Stimulated activated CD4-positive, alpha-beta T cell treated with anti-CD3 and anti-CD28 coated beads, Interleukin-12 subunit alpha, Interleukin-12 subunit beta, amount 100 ng/mL, for 4 hours (primary cell): ENCODE results near the gene INHA.

ENCODE experiments used
- DNase-seq: peaks from one replicate; pipeline ENCODE4 v3.0.0-alpha.2; 2020

Gene INHA

DNA sequence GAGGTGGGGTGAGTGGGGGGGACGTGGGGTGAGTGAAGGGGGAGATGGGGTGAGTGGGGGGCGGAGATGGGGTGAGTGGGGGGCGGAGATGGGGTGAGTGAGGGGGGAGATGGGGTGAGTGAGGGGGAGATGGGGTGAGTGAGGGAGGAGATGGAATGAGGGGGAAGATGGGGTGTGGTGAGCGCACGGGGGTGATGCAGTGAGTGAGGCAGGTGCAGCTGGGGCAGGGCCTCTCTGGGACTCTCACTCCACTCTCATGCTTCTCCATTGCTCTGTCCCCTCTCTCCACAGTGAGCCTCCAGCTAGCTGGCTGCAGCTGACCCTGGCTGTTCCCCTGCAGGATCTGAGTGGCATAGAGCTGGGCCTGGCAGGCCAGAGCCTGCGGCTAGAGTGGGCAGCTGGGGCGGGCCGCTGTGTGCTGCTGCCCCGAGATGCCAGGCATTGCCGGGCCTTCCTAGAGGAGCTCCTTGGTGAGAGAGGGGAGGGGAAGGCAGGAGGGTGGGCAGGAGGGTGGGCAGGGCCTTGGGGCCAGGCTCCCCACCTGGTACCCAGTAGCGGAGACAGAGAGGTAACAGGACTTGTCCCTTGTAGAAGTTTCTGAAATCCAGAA, 41.5 kb downstream of the INHA start:
- DNase-seq = no peak

DNA sequence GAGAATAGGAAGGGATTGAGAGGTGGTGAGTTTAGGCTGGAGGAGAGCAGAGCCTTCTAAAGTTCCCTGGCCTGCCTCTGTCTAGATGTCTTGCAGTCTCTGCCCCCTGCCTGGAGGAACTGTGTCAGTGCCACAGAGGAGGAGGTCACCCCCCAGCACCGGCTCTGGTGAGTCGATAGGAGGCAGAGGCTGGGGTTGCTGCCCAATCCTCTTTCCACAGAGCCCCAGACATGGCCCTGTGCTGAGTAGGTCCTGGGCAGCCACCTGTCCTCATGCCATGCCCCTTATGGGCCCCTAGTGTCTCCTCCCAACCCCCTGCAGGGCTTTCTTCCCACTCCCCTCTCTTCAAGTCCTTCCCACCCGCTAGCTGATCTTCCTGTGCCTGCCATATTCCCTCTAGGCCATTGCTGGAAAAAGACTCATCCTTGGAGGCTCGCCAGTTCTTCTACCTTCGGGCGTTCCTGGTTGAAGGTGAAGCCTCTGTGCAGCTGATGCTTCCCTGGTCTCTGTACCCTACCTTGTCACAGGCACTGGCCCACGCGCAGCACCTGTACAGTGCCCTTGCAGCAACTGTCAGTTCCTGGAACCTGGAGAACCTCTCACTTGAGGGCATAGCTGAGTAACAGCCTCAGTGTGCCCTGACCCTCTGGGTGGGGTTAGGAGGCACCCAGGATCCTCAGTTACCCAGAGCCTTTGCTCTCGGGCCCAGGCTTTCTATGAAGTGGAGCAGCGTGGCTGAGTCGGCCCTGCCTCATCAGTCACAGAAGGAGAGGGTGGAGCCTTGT, 42.2 kb downstream of the INHA start:
- no peak for DNase-seq

GRCh38 chr2:219615036-219615435, 42.9 kb downstream of the INHA start:
- DNase-seq = no peak

- DNase-seq = no peak
Observed at GRCh38 chr2:219615894-219616293, 43.8 kb downstream of the INHA start.

DNA sequence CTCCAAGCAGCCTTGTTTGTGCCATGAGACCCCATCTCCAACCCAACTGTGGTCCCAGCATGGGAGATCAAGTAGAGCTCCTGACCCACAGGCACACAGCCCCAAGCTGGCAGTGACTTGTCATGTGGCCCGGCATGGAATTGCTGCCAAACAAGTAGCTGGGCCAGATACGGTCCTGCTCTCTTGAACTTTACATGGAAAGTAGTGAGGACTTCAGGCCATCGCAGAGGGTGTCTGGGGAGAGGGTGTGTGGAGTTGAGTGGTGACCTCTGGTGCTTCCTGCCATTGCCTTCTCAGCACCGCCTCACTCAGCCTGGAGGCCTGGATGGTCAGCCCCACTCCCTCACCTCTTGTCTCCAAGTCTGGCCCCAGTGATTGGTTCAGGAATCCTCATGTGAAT, 44.4 kb downstream of the INHA start:
- DNase-seq = no peak

DNA sequence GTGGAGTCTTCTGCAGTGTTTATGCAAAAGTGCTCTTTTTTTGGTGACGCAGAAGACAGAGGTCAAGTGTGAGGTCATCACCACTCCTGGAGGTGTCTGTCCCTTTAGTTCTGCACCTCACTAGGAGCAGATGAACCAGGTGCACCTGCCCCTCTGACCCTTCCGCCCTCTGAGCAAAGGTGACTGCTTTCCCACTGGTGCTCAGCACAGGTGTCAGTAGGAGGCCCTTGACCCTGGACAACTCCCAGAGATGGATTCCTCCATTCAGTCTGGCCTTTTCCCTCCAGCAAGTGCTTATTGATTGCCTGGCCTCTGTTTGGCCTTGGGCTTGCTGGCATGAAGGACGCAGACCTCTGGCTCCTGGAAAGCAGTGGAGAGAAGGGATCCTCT, 46.6 kb downstream of the INHA start:
- no peak for DNase-seq

DNA sequence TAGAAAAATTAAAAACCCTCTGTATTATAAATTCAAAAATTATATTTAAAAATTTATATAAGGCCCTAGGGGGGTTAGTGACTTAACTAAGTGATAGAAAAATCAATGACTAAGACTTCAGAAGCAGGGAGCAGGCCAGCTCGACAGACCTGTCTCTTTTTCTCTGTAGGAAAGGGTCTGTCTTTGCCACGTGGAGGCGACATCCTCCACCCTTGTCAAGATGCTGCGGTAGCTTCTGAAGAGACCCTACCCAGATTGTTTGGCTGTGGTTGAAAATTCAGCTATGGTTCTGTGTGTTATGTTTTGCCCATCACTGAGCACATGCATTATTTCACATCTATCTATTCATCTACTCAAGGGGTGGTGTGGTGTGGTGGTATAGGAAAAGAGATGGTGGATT, 47.1 kb downstream of the INHA start:
- no peak for DNase-seq

DNA sequence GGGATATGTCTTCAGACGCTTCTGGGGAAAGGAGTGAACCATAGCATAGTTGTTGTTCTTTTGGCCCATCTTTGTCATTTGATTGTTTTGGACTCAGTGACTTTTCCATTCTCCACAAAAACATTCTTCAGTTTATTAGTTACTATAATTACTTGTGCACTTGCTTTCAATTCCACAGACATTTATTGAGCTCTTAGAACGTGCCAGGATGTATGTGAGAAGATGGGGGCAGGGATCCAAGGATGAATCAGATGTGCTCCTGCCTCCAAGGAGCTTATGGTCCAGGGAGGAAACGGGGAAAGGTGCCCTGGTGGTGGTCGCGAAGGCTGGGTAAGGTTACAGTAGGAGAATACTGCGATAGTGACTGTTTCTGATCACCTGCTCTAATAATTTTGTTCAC, 48.4 kb downstream of the INHA start:
- DNase-seq = no peak

- no peak for DNase-seq
Observed at GRCh38 chr2:219621935-219622334, 49.8 kb downstream of the INHA start.

DNA sequence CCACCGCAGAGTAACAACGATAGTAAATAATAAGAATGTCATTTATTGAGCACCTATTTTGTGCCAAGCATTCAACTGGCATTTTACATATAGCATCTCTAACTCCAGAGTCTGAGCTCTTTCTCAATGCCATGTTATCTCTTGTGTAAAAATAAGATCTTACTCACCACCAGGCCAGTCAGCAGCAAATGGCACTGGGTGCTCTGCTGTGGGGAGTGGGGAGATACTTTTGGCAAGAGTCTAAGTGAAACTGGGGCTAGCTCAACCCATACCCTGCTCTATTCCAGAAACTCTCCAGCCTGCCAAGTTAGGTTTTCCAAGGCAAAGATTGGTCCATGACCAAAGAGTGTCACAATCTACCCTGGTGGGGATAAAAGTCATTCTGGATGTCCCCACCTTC, 50.4 kb downstream of the INHA start:
- DNase-seq = no peak

DNA sequence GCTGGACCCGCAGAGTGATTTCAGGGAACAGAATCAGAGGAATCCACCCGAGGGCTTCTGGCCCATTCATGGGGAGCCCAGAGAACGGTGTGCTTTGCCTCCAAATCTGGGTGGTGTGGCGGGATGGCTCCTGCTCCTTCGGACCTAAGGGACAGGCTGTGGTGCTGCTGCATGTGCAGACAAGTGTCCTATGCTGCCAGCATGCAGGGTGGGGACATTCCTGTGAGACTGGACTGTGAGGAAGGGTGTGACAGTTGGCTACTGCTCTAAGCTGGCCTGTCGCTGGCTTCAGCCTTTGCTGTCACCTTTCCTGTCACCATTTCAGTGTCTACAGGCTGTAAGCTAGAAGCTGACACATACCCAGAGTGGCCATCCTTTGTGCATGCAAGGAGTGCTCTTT, 52.5 kb downstream of the INHA start:
- no peak for DNase-seq

- DNase-seq = no peak
Observed at GRCh38 chr2:219625179-219625578, 53.1 kb downstream of the INHA start.
